ENCODE results near the gene NFIX. TPM values are rescaled to one million over a fixed set of nuclear protein-coding genes. Genes with fewer than 3 reads are reported as not detected.

Gene NFIX
- total RNA-seq, 2 experiments from 2014 or later, result 6.2 to 6.4 TPM

GRCh38 chr19:13038306-13039210 lies 43.3 kb downstream of the NFIX start:
- H3K36me3 Mint-ChIP-seq (ENCODE audit: low read depth), result no peaks in the 10 kb centered on the region
- H3K4me1 Mint-ChIP-seq (ENCODE audit: low read depth), result no peaks in the 10 kb centered on the region
- intact Hi-C loops (cut with micrococcal nuclease), result no loop called here
- no peak overlapping the region for H3K27ac Mint-ChIP-seq
- H3K27me3 Mint-ChIP-seq (ENCODE audit: low read depth), result no peaks in the 10 kb centered on the region
- no peak for DNase-seq
- H3K9me3 Mint-ChIP-seq, result no peaks in the 10 kb centered on the region
- CTCF ChIA-PET, result interaction anchor here (0.6 to 1.8 kb wide), 5 partner anchors 23 to 302 kb away, joined by 3 to 7 read pairs (median 4); no protein-coding TSS in a partner anchor
- H3K4me3 Mint-ChIP-seq, result no peak overlapping the region

- no peak for DNase-seq
- Mint-ChIP-seq H3K36me3 (ENCODE audit: low read depth) (no peaks in the 10 kb centered on the region), H3K4me1 (ENCODE audit: low read depth) (peaks cover 4% of the 10 kb centered on the region), H3K27ac (no peak overlapping the region), H3K4me3 (no peak overlapping the region), H3K9me3 (no peaks in the 10 kb centered on the region), H3K27me3 (ENCODE audit: low read depth) (no peaks in the 10 kb centered on the region)
- CTCF ChIA-PET, result interaction anchor here (0.6 to 1.8 kb wide), 3 partner anchors 18 to 55 kb away, joined by 3 to 5 read pairs (median 3); no protein-coding TSS in a partner anchor
- intact Hi-C loops (cut with micrococcal nuclease), result no loop called here
These were observed 44.0 kb downstream of the NFIX start for GRCh38 chr19:13039211-13039789.

GRCh38 chr19:13040232-13040947 lies 45.1 kb downstream of the NFIX start:
- intact Hi-C loops (cut with micrococcal nuclease), result no loop called here
- Mint-ChIP-seq H3K27ac (no peak overlapping the region), H3K9me3 (no peaks in the 10 kb centered on the region), H3K4me1 (ENCODE audit: low read depth) (peaks cover 4% of the 10 kb centered on the region), H3K36me3 (ENCODE audit: low read depth) (no peaks in the 10 kb centered on the region), H3K4me3 (no peak overlapping the region), H3K27me3 (ENCODE audit: low read depth) (no peaks in the 10 kb centered on the region)
- CTCF ChIA-PET, result interaction anchor here (0.6 to 1.3 kb wide), 2 partner anchors 17 to 63 kb away, joined by 3 read pairs; no protein-coding TSS in a partner anchor
- no peak for DNase-seq

GRCh38 chr19:13040948-13041292 lies 45.6 kb downstream of the NFIX start:
- Mint-ChIP-seq H3K27me3 (ENCODE audit: low read depth) (no peaks in the 10 kb centered on the region), H3K27ac (no peak overlapping the region), H3K4me3 (no peak overlapping the region), H3K4me1 (ENCODE audit: low read depth) (peaks cover 4% of the 10 kb centered on the region), H3K9me3 (no peaks in the 10 kb centered on the region), H3K36me3 (ENCODE audit: low read depth) (no peaks in the 10 kb centered on the region)
- CTCF ChIA-PET, result interaction anchor here (1.3 kb wide), 1 partner anchor 63 kb away, joined by 3 read pairs; no protein-coding TSS in a partner anchor
- intact Hi-C loops (cut with micrococcal nuclease), result no loop called here
- DNase-seq, result no peak

GRCh38 chr19:13042443-13043130 lies 47.3 kb downstream of the NFIX start:
- no peak for DNase-seq
- Mint-ChIP-seq H3K4me1 (ENCODE audit: low read depth) (peaks cover 4% of the 10 kb centered on the region), H3K36me3 (ENCODE audit: low read depth) (no peaks in the 10 kb centered on the region), H3K9me3 (no peaks in the 10 kb centered on the region), H3K27ac (no peak overlapping the region), H3K27me3 (ENCODE audit: low read depth) (no peaks in the 10 kb centered on the region), H3K4me3 (no peak overlapping the region)
- CTCF ChIA-PET, result interaction anchor here (0.5 to 3.2 kb wide), 7 partner anchors 10 to 206 kb away, joined by 3 to 17 read pairs (median 3); no protein-coding TSS in a partner anchor
- intact Hi-C loops (cut with micrococcal nuclease), result no loop called here

GRCh38 chr19:13043285-13043684 lies 48.0 kb downstream of the NFIX start:
- H3K4me1 Mint-ChIP-seq (ENCODE audit: low read depth), result peaks cover 4% of the 10 kb centered on the region
- no peaks in the 10 kb centered on the region for H3K27me3 Mint-ChIP-seq (ENCODE audit: low read depth)
- no peaks in the 10 kb centered on the region for H3K9me3 Mint-ChIP-seq
- no peaks in the 10 kb centered on the region for H3K36me3 Mint-ChIP-seq (ENCODE audit: low read depth)
- no peak for DNase-seq
- intact Hi-C loops (cut with micrococcal nuclease), result no loop called here
- H3K27ac Mint-ChIP-seq, result no peak overlapping the region
- no peak overlapping the region for H3K4me3 Mint-ChIP-seq
- CTCF ChIA-PET, result interaction anchor here (0.5 to 3.2 kb wide), 5 partner anchors 10 to 206 kb away, joined by 3 to 17 read pairs (median 3); no protein-coding TSS in a partner anchor

GRCh38 chr19:13044231-13044836 lies 49.1 kb downstream of the NFIX start:
- CTCF ChIA-PET, result interaction anchor here (0.6 to 3.2 kb wide), 8 partner anchors 11 to 302 kb away, joined by 3 to 17 read pairs (median 4); no protein-coding TSS in a partner anchor
- H3K4me3 Mint-ChIP-seq, result no peak overlapping the region
- no peak for DNase-seq
- no peaks in the 10 kb centered on the region for H3K27me3 Mint-ChIP-seq (ENCODE audit: low read depth)
- H3K36me3 Mint-ChIP-seq (ENCODE audit: low read depth), result no peaks in the 10 kb centered on the region
- intact Hi-C loops (cut with micrococcal nuclease), result no loop called here
- peaks cover 4% of the 10 kb centered on the region for H3K4me1 Mint-ChIP-seq (ENCODE audit: low read depth)
- no peak overlapping the region for H3K27ac Mint-ChIP-seq
- no peaks in the 10 kb centered on the region for H3K9me3 Mint-ChIP-seq

- Mint-ChIP-seq H3K27ac (no peak overlapping the region), H3K36me3 (ENCODE audit: low read depth) (no peaks in the 10 kb centered on the region), H3K4me1 (ENCODE audit: low read depth) (peaks cover 4% of the 10 kb centered on the region), H3K27me3 (ENCODE audit: low read depth) (no peaks in the 10 kb centered on the region), H3K9me3 (no peaks in the 10 kb centered on the region), H3K4me3 (no peak overlapping the region)
- intact Hi-C loops (cut with micrococcal nuclease), result no loop called here
- CTCF ChIA-PET, result interaction anchor here (0.6 to 2.1 kb wide), 5 partner anchors 12 to 68 kb away, joined by 3 to 9 read pairs (median 6); no protein-coding TSS in a partner anchor
- DNase-seq, result no peak
These were observed 50.5 kb downstream of the NFIX start for GRCh38 chr19:13045812-13046211.

GRCh38 chr19:13047374-13047773 lies 52.1 kb downstream of the NFIX start:
- H3K4me1 Mint-ChIP-seq (ENCODE audit: low read depth), result peaks cover 15% of the 10 kb centered on the region
- no peak overlapping the region for H3K4me3 Mint-ChIP-seq
- CTCF ChIA-PET, result interaction anchor here (1.1 to 1.5 kb wide), 4 partner anchors 13 to 82 kb away, joined by 3 to 5 read pairs (median 4); no protein-coding TSS in a partner anchor
- DNase-seq, result no peak
- no peaks in the 10 kb centered on the region for H3K27me3 Mint-ChIP-seq (ENCODE audit: low read depth)
- intact Hi-C loops (cut with micrococcal nuclease), result no loop called here
- no peaks in the 10 kb centered on the region for H3K9me3 Mint-ChIP-seq
- no peaks in the 10 kb centered on the region for H3K36me3 Mint-ChIP-seq (ENCODE audit: low read depth)
- H3K27ac Mint-ChIP-seq, result no peak overlapping the region

GRCh38 chr19:13050274-13050673 lies 55.0 kb downstream of the NFIX start:
- DNase-seq, result no peak
- no peaks in the 10 kb centered on the region for H3K9me3 Mint-ChIP-seq
- H3K27me3 Mint-ChIP-seq (ENCODE audit: low read depth), result no peaks in the 10 kb centered on the region
- no peaks in the 10 kb centered on the region for H3K36me3 Mint-ChIP-seq (ENCODE audit: low read depth)
- no peak overlapping the region for H3K4me3 Mint-ChIP-seq
- intact Hi-C loops (cut with micrococcal nuclease), result no loop called here
- H3K4me1 Mint-ChIP-seq (ENCODE audit: low read depth), result peaks cover 11% of the 10 kb centered on the region
- no peak overlapping the region for H3K27ac Mint-ChIP-seq
- CTCF ChIA-PET, result interaction anchor here (1.5 to 2.2 kb wide), 2 partner anchors 11 to 85 kb away, joined by 4 to 13 read pairs; no protein-coding TSS in a partner anchor

GRCh38 chr19:13051557-13052165 lies 56.4 kb downstream of the NFIX start:
- no peaks in the 10 kb centered on the region for H3K27me3 Mint-ChIP-seq (ENCODE audit: low read depth)
- intact Hi-C loops (cut with micrococcal nuclease), result no loop called here
- no peaks in the 10 kb centered on the region for H3K9me3 Mint-ChIP-seq
- peaks cover 11% of the 10 kb centered on the region for H3K4me1 Mint-ChIP-seq (ENCODE audit: low read depth)
- H3K27ac Mint-ChIP-seq, result no peak overlapping the region
- peak; percentile 55 for DNase-seq
- CTCF ChIA-PET, result interaction anchor here (0.6 to 2.2 kb wide), 5 partner anchors 9 to 220 kb away, joined by 3 to 13 read pairs (median 4); no protein-coding TSS in a partner anchor
- H3K36me3 Mint-ChIP-seq (ENCODE audit: low read depth), result no peaks in the 10 kb centered on the region
- peak overlapping the region; percentile 16 for H3K4me3 Mint-ChIP-seq
